AG04449 (cell line): ENCODE results near the gene DKK1.

Experiments
- CTCF ChIA-PET: fragments of 350-600 bp; formaldehyde crosslinking; extraction: SDS; loops from one replicate; lab custom pipeline; 2021; ENCODE audit warnings: antibody characterized with exemption; lab: Yijun Ruan, JAX
- POLR2A ChIA-PET: fragments of 400-600, 350-600 bp; formaldehyde crosslinking; extraction: SDS; loops from one replicate; lab custom pipeline; 2020; ENCODE audit warnings: antibody characterized with exemption, inconsistent platforms; lab: Yijun Ruan, JAX
- DNase-seq: peaks from one replicate; pipeline ENCODE4 v3.0.0-alpha.2; 2010; ENCODE audit warnings: low read depth, low spot score
- H3K4me3 ChIP-seq: 2 replicates; pipeline ENCODE4 v1.5.1; 2011; ENCODE audit warnings: low read depth, mild to moderate bottlenecking, control low read depth, low read length
- TF ChIP-seq, protein P1 (sequence below): IDR thresholded peaks from one replicate; pipeline ENCODE4 v1.5.1; 2011; ENCODE audit warnings: mild to moderate bottlenecking, moderate library complexity, low read length, control low read depth, inconsistent platforms; ENCODE audit not compliant: insufficient read depth; ENCODE audit errors: missing control alignments

Gene DKK1

DNA sequence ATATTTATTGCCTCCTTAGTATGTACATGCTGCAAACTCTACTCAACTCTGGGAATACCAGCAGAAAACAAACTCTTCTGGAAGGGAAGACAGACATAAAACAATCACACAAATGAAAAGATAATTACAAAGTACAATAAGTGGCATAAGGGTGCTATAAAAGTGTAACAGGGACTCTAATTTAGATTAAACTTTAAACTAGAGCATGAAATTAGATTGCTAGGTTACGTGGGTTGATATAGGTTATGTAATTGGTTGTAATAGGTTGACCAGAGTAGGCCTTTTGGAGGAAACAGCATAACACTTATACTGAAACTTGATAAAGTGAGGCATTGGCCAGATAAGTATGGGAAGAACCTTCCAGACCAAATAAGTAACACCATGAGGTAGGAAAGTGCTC, 26.2 kb upstream of the DKK1 start:
- TF ChIP-seq, protein P1, sequence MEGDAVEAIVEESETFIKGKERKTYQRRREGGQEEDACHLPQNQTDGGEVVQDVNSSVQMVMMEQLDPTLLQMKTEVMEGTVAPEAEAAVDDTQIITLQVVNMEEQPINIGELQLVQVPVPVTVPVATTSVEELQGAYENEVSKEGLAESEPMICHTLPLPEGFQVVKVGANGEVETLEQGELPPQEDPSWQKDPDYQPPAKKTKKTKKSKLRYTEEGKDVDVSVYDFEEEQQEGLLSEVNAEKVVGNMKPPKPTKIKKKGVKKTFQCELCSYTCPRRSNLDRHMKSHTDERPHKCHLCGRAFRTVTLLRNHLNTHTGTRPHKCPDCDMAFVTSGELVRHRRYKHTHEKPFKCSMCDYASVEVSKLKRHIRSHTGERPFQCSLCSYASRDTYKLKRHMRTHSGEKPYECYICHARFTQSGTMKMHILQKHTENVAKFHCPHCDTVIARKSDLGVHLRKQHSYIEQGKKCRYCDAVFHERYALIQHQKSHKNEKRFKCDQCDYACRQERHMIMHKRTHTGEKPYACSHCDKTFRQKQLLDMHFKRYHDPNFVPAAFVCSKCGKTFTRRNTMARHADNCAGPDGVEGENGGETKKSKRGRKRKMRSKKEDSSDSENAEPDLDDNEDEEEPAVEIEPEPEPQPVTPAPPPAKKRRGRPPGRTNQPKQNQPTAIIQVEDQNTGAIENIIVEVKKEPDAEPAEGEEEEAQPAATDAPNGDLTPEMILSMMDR = no peak
- CTCF ChIA-PET = no interaction called here
- POLR2A ChIA-PET = no interaction called here
- DNase-seq = no peak
- no peak overlapping the region for H3K4me3 ChIP-seq

DNA sequence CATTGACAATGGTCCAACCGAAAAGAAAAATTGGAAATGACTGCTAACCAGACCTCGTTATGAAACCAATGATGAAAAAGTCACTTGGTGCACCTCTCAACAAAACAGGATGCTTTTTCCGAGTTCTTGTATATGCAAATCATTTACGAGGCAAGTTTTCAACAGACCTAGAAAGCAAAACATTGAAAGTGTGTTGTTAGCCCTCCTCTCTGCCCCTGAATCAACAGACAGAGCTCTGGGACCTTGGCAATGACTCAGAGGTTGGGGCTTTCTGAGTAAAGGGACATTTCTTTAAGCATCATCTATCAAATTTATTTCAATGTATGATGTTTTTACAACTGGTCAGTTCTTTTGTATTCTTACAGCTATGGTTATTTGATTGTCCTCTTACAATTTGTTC, 16.3 kb upstream of the DKK1 start:
- TF ChIP-seq, protein P1 = no peak
- DNase-seq = no peak
- CTCF ChIA-PET = interaction anchor here (1.0 kb wide), 1 partner anchor 10 kb away, joined by 4 read pairs; no protein-coding TSS in a partner anchor
- no peak overlapping the region for H3K4me3 ChIP-seq
- POLR2A ChIA-PET = no interaction called here

DNA sequence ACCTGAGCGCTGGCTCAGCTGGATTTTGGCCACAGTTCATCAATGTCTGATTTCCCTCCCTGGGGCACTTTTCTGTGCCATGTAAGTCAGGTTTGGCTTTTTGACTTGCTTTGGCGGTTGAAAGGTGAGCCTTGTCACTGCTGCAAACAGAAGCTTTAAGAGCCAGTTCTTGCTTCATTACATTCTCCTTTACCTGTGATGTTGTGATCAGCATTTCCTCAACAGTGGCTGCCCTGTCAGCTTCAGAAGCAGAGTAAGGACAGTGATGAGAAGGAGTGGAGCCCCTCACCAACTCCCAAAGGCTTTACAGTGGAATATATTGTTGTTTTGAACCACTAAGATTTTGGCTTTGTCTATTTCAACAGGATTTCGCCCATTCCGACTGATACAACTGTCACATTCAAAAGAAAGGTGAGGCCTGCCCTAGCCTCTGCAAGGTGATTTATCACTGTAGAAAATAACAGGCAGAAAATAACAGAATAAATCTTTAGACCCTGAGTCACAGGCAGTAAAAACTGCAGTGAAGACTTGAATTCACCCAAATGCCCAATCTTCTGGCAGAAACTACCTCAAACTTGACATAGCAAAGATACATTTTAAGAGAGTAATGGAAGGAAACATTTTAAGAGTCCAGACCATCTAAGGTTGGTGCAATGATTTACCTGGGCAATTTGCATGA, 13.3 kb upstream of the DKK1 start:
- H3K4me3 ChIP-seq = no peak overlapping the region
- POLR2A ChIA-PET = no interaction called here
- CTCF ChIA-PET = interaction anchor here (0.8 to 2.3 kb wide), 2 partner anchors 267 to 1295 kb away, joined by 3 to 9 read pairs; no protein-coding TSS in a partner anchor
- no peak for DNase-seq
- TF ChIP-seq, protein P1 = no peak

DNA sequence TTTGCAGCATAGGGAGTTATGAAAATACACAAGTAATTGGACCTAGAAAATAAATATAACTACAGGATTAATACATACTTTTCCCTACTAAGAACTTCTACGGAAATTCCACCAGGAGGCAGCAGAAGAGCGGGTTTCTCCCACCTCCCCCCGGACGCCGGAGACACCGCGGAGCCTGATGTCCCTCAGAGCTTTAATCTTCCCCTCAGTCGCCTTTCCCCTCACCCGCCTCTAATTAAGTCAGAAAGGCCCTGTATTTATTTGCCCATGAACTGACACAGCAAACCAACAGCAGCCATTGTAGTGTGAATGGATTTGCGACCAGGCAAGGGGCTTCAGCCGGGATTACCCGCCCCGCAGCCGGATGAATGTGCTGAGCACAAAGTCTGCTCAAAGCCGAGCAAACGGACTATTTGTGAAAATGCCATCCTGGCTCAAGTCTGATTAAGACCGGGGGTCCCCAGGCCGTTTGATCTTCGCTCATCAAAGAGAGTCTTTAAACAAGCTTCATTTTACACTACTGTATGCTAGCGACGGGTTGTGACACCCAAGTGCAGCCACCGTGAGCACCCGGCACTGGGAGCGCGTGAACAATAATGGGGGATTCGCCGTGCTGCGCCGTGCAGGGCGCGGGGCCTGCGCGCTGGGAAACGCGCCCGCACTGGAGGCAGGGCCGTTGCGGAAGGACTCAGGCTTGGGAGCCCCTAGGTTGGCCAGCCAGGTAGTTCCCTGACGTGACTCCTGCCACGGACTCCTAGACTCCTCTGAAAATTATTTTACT, 5.6 kb upstream of the DKK1 start:
- H3K4me3 ChIP-seq = peak overlapping the region; percentile 49
- DNase-seq = no peak
- CTCF ChIA-PET = interaction anchor here (0.7 to 16.2 kb wide), 65 partner anchors 9 to 471 kb away, joined by 3 to 462 read pairs (median 5); no protein-coding TSS in a partner anchor
- POLR2A ChIA-PET = no interaction called here
- TF ChIP-seq, protein P1 = peak; percentile 60

DNA sequence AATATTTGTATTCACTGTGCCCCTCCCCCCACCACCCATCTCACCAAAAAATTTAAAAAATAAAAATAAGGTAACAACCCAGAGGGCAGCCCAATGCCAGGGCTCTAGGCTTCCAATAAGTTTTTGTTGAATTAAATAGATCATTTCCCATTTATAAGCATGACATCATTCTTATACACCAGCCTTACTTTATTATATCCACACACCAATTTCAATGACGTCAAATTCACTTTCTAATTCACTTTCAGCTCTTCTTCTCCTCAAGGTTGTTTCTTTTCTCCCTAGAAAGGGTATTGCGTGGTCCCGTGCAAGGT, 1.2 kb upstream of the DKK1 start:
- DNase-seq = no peak
- H3K4me3 ChIP-seq = peak overlapping the region; percentile 93
- ChIA-PET POLR2A (interaction anchor here (8.7 kb wide), 1 partner anchor 175 kb away, joined by 110 read pairs; no protein-coding TSS in a partner anchor), CTCF (interaction anchor here (0.7 to 16.2 kb wide), 7 partner anchors 151 to 433 kb away, joined by 3 to 462 read pairs (median 6); no protein-coding TSS in a partner anchor)
- TF ChIP-seq, protein P1 = no peak
